Subcutaneous adipose tissue (tissue), 4 donors: ENCODE results near the gene TMCC1. TPM values are rescaled to one million over a fixed set of nuclear protein-coding genes. Genes with fewer than 3 reads are reported as not detected.

Source experiments
- total RNA-seq, 4 donors: library from RNA; depleted of rRNA; stranded (reverse); fragments of >200 nt; gene quantifications; one replicate each; pipeline ENCODE4 v1.1.0, GENCODE V29; 2016
- TF ChIP-seq, protein P1 (sequence below): fragments of 450-650 bp; IDR thresholded peaks from one replicate; pipeline ENCODE4 v1.5.1; 2016; ENCODE audit warnings: low read depth, mild to moderate bottlenecking, control low read depth, antibody characterized with exemption, moderate library complexity

TMCC1 gene
- total RNA-seq, 4 donors from 2014 or later = 24.0 to 31.5 (median 28.4) TPM

DNA sequence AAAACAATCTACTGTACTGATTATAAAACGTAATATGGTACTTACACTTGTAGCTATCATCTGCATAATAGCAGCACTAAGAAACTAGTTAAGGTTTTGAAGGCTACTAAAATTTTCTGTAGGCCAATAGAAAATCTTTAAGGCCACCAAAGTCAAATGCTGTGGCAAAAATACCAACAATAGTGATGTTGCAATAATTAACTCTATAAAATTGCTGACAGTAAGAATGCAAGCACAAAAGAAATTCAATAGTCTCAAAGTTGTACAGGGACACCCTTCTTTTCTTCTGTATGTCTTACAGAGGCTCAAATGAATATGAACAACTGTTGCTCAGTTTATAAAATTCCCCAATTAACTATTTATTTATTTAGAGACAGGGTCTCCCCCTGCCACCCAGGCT is 62.0 kb downstream of the TMCC1 start:
- TF ChIP-seq, protein P1, sequence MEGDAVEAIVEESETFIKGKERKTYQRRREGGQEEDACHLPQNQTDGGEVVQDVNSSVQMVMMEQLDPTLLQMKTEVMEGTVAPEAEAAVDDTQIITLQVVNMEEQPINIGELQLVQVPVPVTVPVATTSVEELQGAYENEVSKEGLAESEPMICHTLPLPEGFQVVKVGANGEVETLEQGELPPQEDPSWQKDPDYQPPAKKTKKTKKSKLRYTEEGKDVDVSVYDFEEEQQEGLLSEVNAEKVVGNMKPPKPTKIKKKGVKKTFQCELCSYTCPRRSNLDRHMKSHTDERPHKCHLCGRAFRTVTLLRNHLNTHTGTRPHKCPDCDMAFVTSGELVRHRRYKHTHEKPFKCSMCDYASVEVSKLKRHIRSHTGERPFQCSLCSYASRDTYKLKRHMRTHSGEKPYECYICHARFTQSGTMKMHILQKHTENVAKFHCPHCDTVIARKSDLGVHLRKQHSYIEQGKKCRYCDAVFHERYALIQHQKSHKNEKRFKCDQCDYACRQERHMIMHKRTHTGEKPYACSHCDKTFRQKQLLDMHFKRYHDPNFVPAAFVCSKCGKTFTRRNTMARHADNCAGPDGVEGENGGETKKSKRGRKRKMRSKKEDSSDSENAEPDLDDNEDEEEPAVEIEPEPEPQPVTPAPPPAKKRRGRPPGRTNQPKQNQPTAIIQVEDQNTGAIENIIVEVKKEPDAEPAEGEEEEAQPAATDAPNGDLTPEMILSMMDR = no peak

DNA sequence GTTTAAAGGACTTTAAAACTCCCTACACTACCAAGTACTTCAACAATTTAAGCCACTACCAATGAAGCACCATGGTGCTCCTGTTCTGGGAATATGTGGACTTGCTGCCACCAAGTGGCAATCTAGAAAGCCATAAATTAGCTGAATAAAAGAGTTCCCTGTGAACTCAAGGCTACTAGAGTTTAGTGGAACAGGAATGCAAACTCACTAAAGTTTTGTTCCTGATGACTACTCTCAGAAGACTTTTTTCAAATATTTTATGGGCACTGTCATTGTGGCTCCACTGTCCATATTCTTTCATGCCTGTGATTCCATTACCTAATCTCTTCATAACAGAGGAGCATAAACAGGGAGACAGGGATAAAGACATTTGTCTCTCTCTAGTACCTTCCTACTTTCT is 63.9 kb downstream of the TMCC1 start:
- TF ChIP-seq, protein P1 = no peak

DNA sequence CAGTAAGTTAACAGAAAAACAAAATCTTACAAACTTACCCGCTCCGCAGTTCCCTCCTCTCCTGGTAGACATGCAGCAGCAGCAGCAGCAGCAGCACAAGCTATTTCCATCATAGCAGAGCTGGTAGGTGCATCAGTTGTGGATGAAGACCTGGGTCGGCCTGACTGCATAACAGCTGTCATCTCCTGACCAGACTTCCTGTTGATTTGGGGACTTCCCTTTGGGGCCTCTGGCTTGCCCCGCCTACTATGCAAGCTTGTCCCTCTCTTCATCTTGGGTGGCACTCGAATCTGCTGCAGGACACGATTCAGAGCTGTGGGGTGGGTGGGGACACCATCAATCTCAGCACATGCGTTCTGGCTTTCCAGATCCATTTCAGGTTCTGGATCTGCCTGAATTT is 65.7 kb downstream of the TMCC1 start:
- TF ChIP-seq, protein P1 = no peak

DNA sequence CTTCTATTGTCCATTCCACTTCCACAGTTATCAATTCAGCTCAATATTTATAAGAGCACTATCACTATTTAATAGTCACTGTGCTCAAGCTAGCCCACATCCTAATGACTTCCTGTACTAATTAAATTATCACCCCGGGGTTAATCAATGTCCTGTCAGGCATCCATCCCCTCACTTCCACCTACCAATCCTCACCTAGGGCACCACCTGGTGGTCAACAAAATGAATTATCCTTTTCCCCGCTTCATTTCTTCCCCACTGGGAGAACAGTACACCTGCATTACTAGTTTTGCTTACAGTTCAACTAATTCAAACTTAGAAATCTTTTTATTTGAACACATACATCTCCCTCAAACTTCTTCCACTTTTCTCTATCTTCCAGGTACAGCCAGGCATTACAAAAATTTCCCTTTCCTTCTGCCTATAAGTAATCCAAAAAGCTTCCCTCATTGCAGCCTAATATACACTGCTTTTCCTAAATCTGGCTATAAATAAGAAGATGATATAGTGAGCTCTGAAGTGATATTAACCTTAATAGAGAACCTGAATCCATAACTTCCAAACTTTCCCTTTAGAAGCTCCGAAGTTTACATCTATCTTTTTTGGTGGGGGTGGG is 68.5 kb downstream of the TMCC1 start:
- TF ChIP-seq, protein P1 = no peak

DNA sequence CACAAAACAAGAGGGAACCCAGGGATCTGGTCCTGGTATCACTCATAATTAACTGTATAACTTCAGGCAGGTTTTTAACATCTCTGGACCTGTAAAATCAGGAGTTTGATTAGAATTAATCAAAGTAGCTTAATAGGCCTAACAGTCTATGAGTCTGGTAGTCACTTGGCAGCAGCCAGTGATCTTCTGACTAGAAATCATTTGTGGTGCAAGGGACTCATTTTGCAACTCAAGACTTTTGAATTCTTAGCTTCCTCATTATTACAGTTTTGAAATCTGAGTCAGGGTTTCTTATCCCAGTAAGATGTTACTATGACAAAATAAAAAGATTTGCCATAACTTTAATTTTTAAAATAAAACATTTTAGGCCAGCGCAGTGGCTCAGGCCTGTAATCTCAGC is 70.8 kb downstream of the TMCC1 start:
- TF ChIP-seq, protein P1 = no peak

DNA sequence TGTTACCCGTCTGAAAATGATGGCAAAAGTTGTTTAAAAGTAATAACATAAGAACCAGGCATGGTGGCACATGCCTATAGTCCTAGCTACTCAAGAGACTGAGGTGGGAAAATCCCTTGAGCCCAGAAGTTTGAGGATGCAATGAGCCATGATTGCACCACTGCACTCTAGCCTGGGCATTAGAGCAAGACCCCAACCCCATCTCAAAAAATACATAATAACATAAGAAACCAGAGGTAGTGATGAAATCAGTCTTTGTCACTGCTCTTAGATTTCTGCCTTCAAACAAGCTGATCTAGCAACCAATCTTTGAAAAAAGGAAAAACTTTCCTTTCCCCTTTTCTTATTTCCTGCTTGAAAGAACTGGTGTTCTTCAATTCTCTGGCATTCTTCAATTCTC is 71.3 kb downstream of the TMCC1 start:
- TF ChIP-seq, protein P1 = no peak

DNA sequence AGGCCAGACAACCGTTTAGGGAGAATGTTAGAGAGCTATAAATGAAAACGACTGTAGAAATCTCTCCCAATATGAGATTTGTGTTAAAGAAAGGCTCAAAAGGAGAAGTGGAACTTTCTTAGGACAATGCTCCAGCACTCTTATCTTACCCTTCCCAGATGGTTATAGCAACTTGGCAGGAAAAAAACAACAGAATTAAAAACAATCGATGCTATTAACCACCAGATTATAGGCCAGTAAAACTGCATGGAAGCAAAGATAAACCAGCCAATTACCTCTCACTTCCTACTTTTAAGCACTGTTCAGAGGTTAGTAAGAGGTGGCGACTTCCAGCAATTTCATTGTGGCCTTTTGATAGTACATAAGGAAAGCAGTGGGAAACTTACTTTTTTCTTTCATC is 72.9 kb downstream of the TMCC1 start:
- TF ChIP-seq, protein P1 = no peak
